ENCODE data around the gene NID1. TPM values are rescaled to one million over a fixed set of nuclear protein-coding genes. Genes with fewer than 3 reads are reported as not detected.

Gene NID1
- total RNA-seq, 8 experiments from 2014 or later, result 5.1 to 271 (median 8.9) TPM

- no peak for ATAC-seq (replicated peaks in 6 of 8)
- WGBS, 10 experiments, result 59 to 100% (median 64%) methylated on average over 1 to 8 of the region's 10 CpGs; no CpG with 5 or more reads in 5 of the 10 experiments
- Histone ChIP-seq H3K4me1 (replicated peaks in 1 of 2) (no peaks in the 10 kb centered on the region), H3K4me3 (no peak overlapping the region), H3K27ac (no peak overlapping the region)
- in situ Hi-C loops (cut with MboI; ENCODE audit: low pct_unique_long_range_greater_than_20kb in 2 of 9, low sequenced_read_pairs in 9 of 9, unreplicated experiment in 9 of 9), result loop anchor here in 2 of 9 experiments (25.0 kb wide), 2 partner anchors 88 to 438 kb away; partner anchors contain the start of genes B3GALNT2 (in 2 of the 2) and LYST (in 1 of the 2)
Observed at GRCh38 chr1:235950318-235950717, 114.6 kb downstream of the NID1 start.

GRCh38 chr1:235948774-235949427 lies 116.0 kb downstream of the NID1 start:
- in situ Hi-C loops (cut with MboI; ENCODE audit: low pct_unique_long_range_greater_than_20kb in 2 of 9, low sequenced_read_pairs in 9 of 9, unreplicated experiment in 9 of 9), result no loop called here
- no peak for ATAC-seq (replicated peaks in 6 of 8)
- Histone ChIP-seq H3K27ac (no peak overlapping the region), H3K4me3 (no peak overlapping the region), H3K4me1 (replicated peaks in 1 of 2) (no peaks in the 10 kb centered on the region)
- 68 to 100% (median 93%) methylated on average over 2 to 4 of the region's 4 CpGs; no CpG with 5 or more reads in 1 of the 10 experiments for WGBS, 10 experiments

- in situ Hi-C loops (cut with MboI; ENCODE audit: low pct_unique_long_range_greater_than_20kb in 2 of 9, low sequenced_read_pairs in 9 of 9, unreplicated experiment in 9 of 9), result no loop called here
- WGBS, 10 experiments, result 73 to 86% (median 80%) methylated on average over 1 to 7 of the region's 7 CpGs; no CpG with 5 or more reads in 3 of the 10 experiments
- Histone ChIP-seq H3K4me1 (replicated peaks in 1 of 2) (no peaks in the 10 kb centered on the region), H3K27ac (no peak overlapping the region), H3K4me3 (no peak overlapping the region)
- no peak for ATAC-seq (replicated peaks in 6 of 8)
Observed at GRCh38 chr1:235947989-235948388, 116.9 kb downstream of the NID1 start.

- WGBS, 10 experiments, result 49 to 98% (median 88%) methylated on average over 2 to 5 of the region's 5 CpGs; no CpG with 5 or more reads in 3 of the 10 experiments
- Histone ChIP-seq H3K27ac (no peak overlapping the region), H3K4me3 (no peak overlapping the region), H3K4me1 (replicated peaks in 1 of 2) (no peaks in the 10 kb centered on the region)
- ATAC-seq (replicated peaks in 6 of 8), result peak in 3 of 8 experiments; percentile 23 to 56 (median 36)
- in situ Hi-C loops (cut with MboI; ENCODE audit: low pct_unique_long_range_greater_than_20kb in 2 of 9, low sequenced_read_pairs in 9 of 9, unreplicated experiment in 9 of 9), result no loop called here
Observed at GRCh38 chr1:235946571-235946981, 118.3 kb downstream of the NID1 start.

- Histone ChIP-seq H3K4me1 (replicated peaks in 1 of 2) (no peaks in the 10 kb centered on the region), H3K27ac (no peak overlapping the region), H3K4me3 (no peak overlapping the region)
- in situ Hi-C loops (cut with MboI; ENCODE audit: low pct_unique_long_range_greater_than_20kb in 2 of 9, low sequenced_read_pairs in 9 of 9, unreplicated experiment in 9 of 9), result no loop called here
- WGBS, 10 experiments, result 86 to 100% (median 92%) methylated on average over 3 to 11 of the region's 15 CpGs; no CpG with 5 or more reads in 1 of the 10 experiments
- no peak for ATAC-seq (replicated peaks in 6 of 8)
Observed at GRCh38 chr1:235945775-235946570, 118.9 kb downstream of the NID1 start.

GRCh38 chr1:235943581-235944114 lies 121.2 kb downstream of the NID1 start:
- Histone ChIP-seq H3K4me3 (no peak overlapping the region), H3K27ac (no peak overlapping the region), H3K4me1 (replicated peaks in 1 of 2) (no peaks in the 10 kb centered on the region)
- ATAC-seq (replicated peaks in 6 of 8), result peak in 2 of 8 experiments; percentile 83
- WGBS, 10 experiments, result 57 to 100% (median 81%) methylated on average over 1 to 8 of the region's 9 CpGs; no CpG with 5 or more reads in 2 of the 10 experiments
- in situ Hi-C loops (cut with MboI; ENCODE audit: low pct_unique_long_range_greater_than_20kb in 2 of 9, low sequenced_read_pairs in 9 of 9, unreplicated experiment in 9 of 9), result no loop called here

- in situ Hi-C loops (cut with MboI; ENCODE audit: low pct_unique_long_range_greater_than_20kb in 2 of 9, low sequenced_read_pairs in 9 of 9, unreplicated experiment in 9 of 9), result no loop called here
- Histone ChIP-seq H3K4me3 (no peak overlapping the region), H3K27ac (no peak overlapping the region), H3K4me1 (replicated peaks in 1 of 2) (no peaks in the 10 kb centered on the region)
- ATAC-seq (replicated peaks in 6 of 8), result no peak
- WGBS, 10 experiments, result 29 to 100% (median 89%) methylated on average over 1 to 6 of the region's 6 CpGs
Observed at GRCh38 chr1:235942979-235943575, 121.8 kb downstream of the NID1 start.

- in situ Hi-C loops (cut with MboI; ENCODE audit: low pct_unique_long_range_greater_than_20kb in 2 of 9, low sequenced_read_pairs in 9 of 9, unreplicated experiment in 9 of 9), result no loop called here
- ATAC-seq (replicated peaks in 6 of 8), result no peak
- H3K4me1 ChIP-seq (replicated peaks in 1 of 2), result no peaks in the 10 kb centered on the region
- 46 to 100% (median 93%) methylated on average over 1 to 6 of the region's 6 CpGs; no CpG with 5 or more reads in 3 of the 10 experiments for WGBS, 10 experiments
- no peak overlapping the region for H3K4me3 ChIP-seq
- H3K27ac ChIP-seq, result no peak overlapping the region
Observed at GRCh38 chr1:235942625-235942934, 122.3 kb downstream of the NID1 start.

- in situ Hi-C loops (cut with MboI; ENCODE audit: low pct_unique_long_range_greater_than_20kb in 2 of 9, low sequenced_read_pairs in 9 of 9, unreplicated experiment in 9 of 9), result no loop called here
Observed at GRCh38 chr1:235941876-235942624, 122.8 kb downstream of the NID1 start.

GRCh38 chr1:235940285-235940684 lies 124.6 kb downstream of the NID1 start:
- no peak overlapping the region for H3K4me3 ChIP-seq
- 67 to 100% (median 83%) methylated on average over 1 to 4 of the region's 6 CpGs; no CpG with 5 or more reads in 4 of the 10 experiments for WGBS, 10 experiments

More at GRCh38 chr1:235941876-235942624, 122.8 kb downstream of the NID1 start:
- WGBS, 10 experiments, result 55 to 100% (median 92%) methylated on average over 1 to 12 of the region's 12 CpGs
- Histone ChIP-seq H3K27ac (no peak overlapping the region), H3K4me3 (no peak overlapping the region), H3K4me1 (replicated peaks in 1 of 2) (no peaks in the 10 kb centered on the region)
- ATAC-seq (replicated peaks in 6 of 8), result peak in 1 of 8 experiments; percentile 72

GRCh38 chr1:235939480-235939775 lies 125.5 kb downstream of the NID1 start:
- no peak overlapping the region for H3K4me3 ChIP-seq
- WGBS, 10 experiments, result 0 to 100% (median 77%) methylated on average over 1 of the region's 1 CpG; no CpG with 5 or more reads in 2 of the 10 experiments
- ATAC-seq (replicated peaks in 6 of 8), result no peak
- no peaks in the 10 kb centered on the region for H3K4me1 ChIP-seq (replicated peaks in 1 of 2)
- in situ Hi-C loops (cut with MboI; ENCODE audit: low pct_unique_long_range_greater_than_20kb in 2 of 9, low sequenced_read_pairs in 9 of 9, unreplicated experiment in 9 of 9), result no loop called here
- H3K27ac ChIP-seq, result no peak overlapping the region

More at GRCh38 chr1:235940285-235940684, 124.6 kb downstream of the NID1 start:
- in situ Hi-C loops (cut with MboI; ENCODE audit: low pct_unique_long_range_greater_than_20kb in 2 of 9, low sequenced_read_pairs in 9 of 9, unreplicated experiment in 9 of 9), result no loop called here
- Histone ChIP-seq H3K27ac (no peak overlapping the region), H3K4me1 (replicated peaks in 1 of 2) (no peaks in the 10 kb centered on the region)
- ATAC-seq (replicated peaks in 6 of 8), result no peak

GRCh38 chr1:235938709-235939479 lies 126.0 kb downstream of the NID1 start:
- in situ Hi-C loops (cut with MboI; ENCODE audit: low pct_unique_long_range_greater_than_20kb in 2 of 9, low sequenced_read_pairs in 9 of 9, unreplicated experiment in 9 of 9), result no loop called here
- ATAC-seq (replicated peaks in 6 of 8), result no peak
- Histone ChIP-seq H3K27ac (no peak overlapping the region), H3K4me3 (no peak overlapping the region), H3K4me1 (replicated peaks in 1 of 2) (no peaks in the 10 kb centered on the region)
- whole genome bisulfite sequencing, 10 experiments, result 58 to 100% (median 82%) methylated on average over 1 to 7 of the region's 7 CpGs

All from motor neuron (in vitro differentiated cells).